GM13976 (cell line): ENCODE measurements around the gene RHBDF1.

Source experiments
- DNase-seq: peaks from one replicate; pipeline ENCODE4 v3.0.0; 2012; ENCODE audit warnings: low spot score
- CTCF ChIP-seq: IDR thresholded peaks from 2 replicates; pipeline ENCODE4 v1.5.1; 2012; ENCODE audit warnings: borderline replicate concordance, mild to moderate bottlenecking; ENCODE audit not compliant: insufficient read depth; ENCODE audit errors: extremely low read depth, missing control alignments, control extremely low read depth
- in situ Hi-C: fragments of 300-500 bp; cut with MboI; formaldehyde crosslinking; loops from one replicate; pipeline ENCODE4 v1.12.0; 2022; ENCODE audit warnings: low sequenced_read_pairs, mixed read lengths, inconsistent platforms; ENCODE audit not compliant: unreplicated experiment

The RHBDF1 gene

GRCh38 chr16:117379-118365 lies 45.2 kb upstream of the RHBDF1 start:
- TF ChIP-seq CTCF = peak; percentile 34
- peak; percentile 74 for DNase-seq
- in situ Hi-C loops = loop anchor here (5.0 kb wide), 1 partner anchor 65 kb away; the partner anchor contains the start of gene HBQ1

GRCh38 chr16:116015-116414 lies 43.6 kb upstream of the RHBDF1 start:
- DNase-seq = no peak
- no peak for TF ChIP-seq CTCF
- in situ Hi-C loops = loop anchor here (5.0 kb wide), 1 partner anchor 66 kb away; the partner anchor contains the start of gene HBQ1

GRCh38 chr16:114327-114726 lies 41.9 kb upstream of the RHBDF1 start:
- TF ChIP-seq CTCF = no peak
- no peak for DNase-seq
- in situ Hi-C loops = no loop called here

- in situ Hi-C loops = no loop called here
- DNase-seq = no peak
- no peak for TF ChIP-seq CTCF
Observed at GRCh38 chr16:112153-112840, 39.9 kb upstream of the RHBDF1 start.

- in situ Hi-C loops = no loop called here
- DNase-seq = peak; percentile 82
- TF ChIP-seq CTCF = peak; percentile 62
Observed at GRCh38 chr16:106623-107324, 34.3 kb upstream of the RHBDF1 start.

- in situ Hi-C loops = no loop called here
Observed at GRCh38 chr16:105521-105920, 33.1 kb upstream of the RHBDF1 start.

More at GRCh38 chr16:105521-105920, 33.1 kb upstream of the RHBDF1 start:
- no peak for DNase-seq
- no peak for TF ChIP-seq CTCF
